ENCODE data around the gene CLINT1.

The CLINT1 gene

DNA sequence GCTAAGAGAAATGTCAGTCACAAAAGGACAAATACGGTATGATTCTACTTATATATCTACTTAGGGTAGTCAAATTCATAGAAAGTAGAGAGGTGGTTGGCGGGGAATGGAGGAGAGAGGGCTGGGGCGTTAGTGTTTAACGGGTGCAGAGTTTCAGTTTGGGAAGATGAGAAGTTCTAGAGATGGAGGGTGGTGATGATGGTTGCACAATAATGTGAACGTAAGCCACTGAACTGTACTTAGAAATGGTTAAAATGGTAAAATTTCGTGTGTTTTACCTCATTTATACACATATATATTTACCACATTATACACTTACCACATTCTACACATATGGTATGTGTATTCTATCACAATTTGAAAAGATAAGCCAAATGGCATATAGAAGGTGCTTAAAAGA is 79.7 kb downstream of the CLINT1 start:
- Histone ChIP-seq H2BK120ac (ENCODE audit: low read depth, low read length) (no peak overlapping the region), H3K4me2 (ENCODE audit: insufficient read depth, low read length, poor library complexity, severe bottlenecking) (no peak overlapping the region), H3K79me1 (ENCODE audit: low read depth, low read length) (no peaks in the 10 kb centered on the region), H4K91ac (ENCODE audit: low read depth, low read length, poor library complexity) (no peak overlapping the region), H3K27me3 (ENCODE audit: control insufficient read depth in 3 of 3, insufficient read depth in 3 of 3, low read depth in 1 of 3, low read length in 3 of 3) (no peaks in the 10 kb centered on the region), H3K14ac (ENCODE audit: low read length) (no peak overlapping the region), H2BK15ac (ENCODE audit: low read length) (no peak overlapping the region), H4K8ac (ENCODE audit: low read depth, low read length) (no peak overlapping the region), H3K4me1 (ENCODE audit: control insufficient read depth in 2 of 2, insufficient read depth in 1 of 2, low read depth in 1 of 2, low read length in 2 of 2) (no peaks in the 10 kb centered on the region), H3K9me3 (replicated peaks in 1 of 2; ENCODE audit: control insufficient read depth in 2 of 2, insufficient read depth in 1 of 2, low read depth in 1 of 2, low read length in 2 of 2) (peaks cover 0 to 2% of the 10 kb centered on the region in 2 donors), H2AK5ac (ENCODE audit: low read depth, low read length) (no peak overlapping the region), H2BK12ac (ENCODE audit: low read length) (no peak overlapping the region), H3K4me3 (ENCODE audit: low read length in 2 of 2) (no peak overlapping the region), H3K27ac (replicated peaks; ENCODE audit: low read length) (no peak overlapping the region), H3K9ac (ENCODE audit: low read depth, low read length, poor library complexity) (no peak overlapping the region), H3K4ac (ENCODE audit: low read length) (no peak overlapping the region), H2AFZ (ENCODE audit: low read length) (no peak overlapping the region), H3K23ac (ENCODE audit: low read depth, low read length, poor library complexity) (no peak overlapping the region), H3K18ac (ENCODE audit: low read length) (no peak overlapping the region), H3K36me3 (replicated peaks in 1 of 2; ENCODE audit: control insufficient read depth in 2 of 2, insufficient read depth in 2 of 2, low read length in 2 of 2) (peaks cover 0 to 10% of the 10 kb centered on the region in 2 donors), H2BK5ac (ENCODE audit: low read length) (no peak overlapping the region)
- no CpG with 5 or more reads among the region's 6 CpGs for WGBS, 2 donors (ENCODE audit: extremely low coverage in 2 of 2, insufficient read length in 2 of 2, insufficient replicate concordance in 1 of 2)
- no peak for DNase-seq (ENCODE audit: low spot score)

DNA sequence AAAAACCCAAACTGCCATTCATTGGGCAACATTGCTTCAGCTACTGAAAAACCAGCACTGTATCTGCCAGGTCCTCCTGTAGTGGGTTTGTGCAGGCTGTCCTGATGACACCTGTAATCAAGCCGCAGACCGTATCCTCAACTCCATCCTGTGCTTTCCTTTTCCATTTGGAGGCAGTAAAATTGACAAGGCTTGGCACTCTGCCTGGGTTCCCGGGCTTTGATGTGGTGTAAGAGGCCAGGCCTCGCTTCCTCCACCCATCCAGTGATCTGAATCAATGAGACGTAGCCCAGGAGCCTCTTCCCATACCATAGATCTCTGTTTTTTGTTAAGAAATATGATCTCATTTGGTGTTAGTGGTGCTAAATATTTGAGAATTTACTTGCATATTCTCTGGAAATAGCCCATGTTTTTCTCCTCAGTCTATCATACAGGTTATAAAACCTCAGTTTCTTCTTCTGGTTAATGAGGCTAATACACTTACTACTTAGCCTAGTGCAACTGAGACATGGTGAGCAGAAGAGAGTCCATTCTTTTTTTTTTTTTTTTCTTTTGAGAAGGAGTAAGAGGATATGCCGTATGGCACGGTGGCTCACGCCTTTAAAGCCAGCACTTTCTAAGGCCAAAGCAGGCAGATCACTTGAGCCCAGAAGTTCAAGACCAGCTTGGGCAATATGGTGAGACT is 80.7 kb downstream of the CLINT1 start:
- H3K4me1 ChIP-seq (ENCODE audit: control insufficient read depth in 2 of 2, insufficient read depth in 1 of 2, low read depth in 1 of 2, low read length in 2 of 2), result no peaks in the 10 kb centered on the region
- H2BK5ac ChIP-seq (ENCODE audit: low read length), result no peak overlapping the region
- no peaks in the 10 kb centered on the region for H3K27me3 ChIP-seq (ENCODE audit: control insufficient read depth in 3 of 3, insufficient read depth in 3 of 3, low read depth in 1 of 3, low read length in 3 of 3)
- H3K27ac ChIP-seq (replicated peaks; ENCODE audit: low read length), result no peak overlapping the region
- H4K91ac ChIP-seq (ENCODE audit: low read depth, low read length, poor library complexity), result no peak overlapping the region
- H3K4me2 ChIP-seq (ENCODE audit: insufficient read depth, low read length, poor library complexity, severe bottlenecking), result no peak overlapping the region
- H3K18ac ChIP-seq (ENCODE audit: low read length), result no peak overlapping the region
- no peak overlapping the region for H2AK5ac ChIP-seq (ENCODE audit: low read depth, low read length)
- H2AFZ ChIP-seq (ENCODE audit: low read length), result no peak overlapping the region
- peak overlapping the region in 1 of 2 donors; percentile 30 for H3K4me3 ChIP-seq (ENCODE audit: low read length in 2 of 2)
- H3K4ac ChIP-seq (ENCODE audit: low read length), result no peak overlapping the region
- no peak overlapping the region for H2BK12ac ChIP-seq (ENCODE audit: low read length)
- no peak overlapping the region for H3K9ac ChIP-seq (ENCODE audit: low read depth, low read length, poor library complexity)
- peaks cover 0 to 2% of the 10 kb centered on the region in 2 donors for H3K9me3 ChIP-seq (replicated peaks in 1 of 2; ENCODE audit: control insufficient read depth in 2 of 2, insufficient read depth in 1 of 2, low read depth in 1 of 2, low read length in 2 of 2)
- no peak overlapping the region for H3K14ac ChIP-seq (ENCODE audit: low read length)
- WGBS, 2 donors (ENCODE audit: extremely low coverage in 2 of 2, insufficient read length in 2 of 2, insufficient replicate concordance in 1 of 2), result no CpG with 5 or more reads among the region's 8 CpGs
- no peak overlapping the region for H4K8ac ChIP-seq (ENCODE audit: low read depth, low read length)
- H3K23ac ChIP-seq (ENCODE audit: low read depth, low read length, poor library complexity), result no peak overlapping the region
- H2BK120ac ChIP-seq (ENCODE audit: low read depth, low read length), result no peak overlapping the region
- no peak for DNase-seq (ENCODE audit: low spot score)
- H3K36me3 ChIP-seq (replicated peaks in 1 of 2; ENCODE audit: control insufficient read depth in 2 of 2, insufficient read depth in 2 of 2, low read length in 2 of 2), result peaks cover 0 to 3% of the 10 kb centered on the region in 2 donors
- H2BK15ac ChIP-seq (ENCODE audit: low read length), result no peak overlapping the region
- no peaks in the 10 kb centered on the region for H3K79me1 ChIP-seq (ENCODE audit: low read depth, low read length)

DNA sequence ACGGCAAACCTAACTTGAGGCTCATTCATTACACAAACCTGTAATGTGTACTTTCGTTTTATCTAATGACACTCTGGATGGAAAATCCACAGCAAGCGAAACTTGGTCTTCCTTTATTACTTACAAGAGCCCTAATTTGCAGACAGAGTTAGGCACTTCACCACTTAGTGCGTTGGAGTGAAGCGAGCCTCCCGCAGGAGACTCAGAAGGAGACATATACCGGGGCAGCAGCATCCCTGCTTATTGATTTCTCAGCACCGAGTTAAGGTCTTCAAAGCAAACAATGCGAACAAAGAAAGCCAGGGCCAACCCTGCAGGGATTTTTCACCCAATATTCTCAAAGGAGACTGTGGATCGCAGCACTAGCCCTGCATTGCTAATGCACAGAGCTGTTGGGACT is 86.8 kb downstream of the CLINT1 start:
- Histone ChIP-seq H2AFZ (ENCODE audit: low read length) (peak overlapping the region; percentile 41), H3K4ac (ENCODE audit: low read length) (no peak overlapping the region), H3K4me2 (ENCODE audit: insufficient read depth, low read length, poor library complexity, severe bottlenecking) (no peak overlapping the region), H3K18ac (ENCODE audit: low read length) (no peak overlapping the region), H3K79me1 (ENCODE audit: low read depth, low read length) (no peaks in the 10 kb centered on the region), H2BK15ac (ENCODE audit: low read length) (no peak overlapping the region), H3K4me3 (ENCODE audit: low read length in 2 of 2) (no peak overlapping the region), H2BK12ac (ENCODE audit: low read length) (no peak overlapping the region), H3K9me3 (replicated peaks in 1 of 2; ENCODE audit: control insufficient read depth in 2 of 2, insufficient read depth in 1 of 2, low read depth in 1 of 2, low read length in 2 of 2) (no peaks in the 10 kb centered on the region), H4K91ac (ENCODE audit: low read depth, low read length, poor library complexity) (no peak overlapping the region), H3K27me3 (ENCODE audit: control insufficient read depth in 3 of 3, insufficient read depth in 3 of 3, low read depth in 1 of 3, low read length in 3 of 3) (no peaks in the 10 kb centered on the region), H4K8ac (ENCODE audit: low read depth, low read length) (no peak overlapping the region), H3K27ac (replicated peaks; ENCODE audit: low read length) (no peak overlapping the region), H3K14ac (ENCODE audit: low read length) (no peak overlapping the region), H3K4me1 (ENCODE audit: control insufficient read depth in 2 of 2, insufficient read depth in 1 of 2, low read depth in 1 of 2, low read length in 2 of 2) (no peaks in the 10 kb centered on the region), H2BK5ac (ENCODE audit: low read length) (no peak overlapping the region), H2BK120ac (ENCODE audit: low read depth, low read length) (no peak overlapping the region), H3K9ac (ENCODE audit: low read depth, low read length, poor library complexity) (no peak overlapping the region), H3K23ac (ENCODE audit: low read depth, low read length, poor library complexity) (no peak overlapping the region), H3K36me3 (replicated peaks in 1 of 2; ENCODE audit: control insufficient read depth in 2 of 2, insufficient read depth in 2 of 2, low read length in 2 of 2) (no peaks in the 10 kb centered on the region), H2AK5ac (ENCODE audit: low read depth, low read length) (no peak overlapping the region)
- WGBS, 2 donors (ENCODE audit: extremely low coverage in 2 of 2, insufficient read length in 2 of 2, insufficient replicate concordance in 1 of 2), result no CpG with 5 or more reads among the region's 10 CpGs
- DNase-seq (ENCODE audit: low spot score), result no peak

DNA sequence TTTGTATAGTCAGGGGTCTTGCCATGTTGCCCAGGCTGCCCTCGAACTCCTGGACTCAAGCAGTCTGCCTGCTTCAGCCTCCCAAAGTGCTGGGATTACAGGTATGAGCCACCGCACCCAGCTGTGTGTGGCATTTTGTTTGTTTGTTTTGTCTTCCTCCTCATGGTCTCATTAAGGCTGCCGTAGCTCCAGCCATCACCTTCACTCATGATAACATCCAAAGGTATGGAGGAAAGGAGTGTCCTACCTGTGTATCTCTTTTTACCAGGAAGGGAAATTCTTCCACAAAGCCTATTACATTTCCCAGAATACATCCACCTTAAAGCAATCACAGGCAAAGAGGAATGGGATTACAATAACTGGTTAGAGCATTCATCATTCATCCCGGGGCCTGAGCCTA is 88.3 kb downstream of the CLINT1 start:
- Histone ChIP-seq H3K36me3 (replicated peaks in 1 of 2; ENCODE audit: control insufficient read depth in 2 of 2, insufficient read depth in 2 of 2, low read length in 2 of 2) (no peaks in the 10 kb centered on the region), H4K91ac (ENCODE audit: low read depth, low read length, poor library complexity) (no peak overlapping the region), H3K14ac (ENCODE audit: low read length) (no peak overlapping the region), H2BK120ac (ENCODE audit: low read depth, low read length) (no peak overlapping the region), H3K27me3 (ENCODE audit: control insufficient read depth in 3 of 3, insufficient read depth in 3 of 3, low read depth in 1 of 3, low read length in 3 of 3) (no peaks in the 10 kb centered on the region), H3K23ac (ENCODE audit: low read depth, low read length, poor library complexity) (no peak overlapping the region), H2BK12ac (ENCODE audit: low read length) (no peak overlapping the region), H4K8ac (ENCODE audit: low read depth, low read length) (no peak overlapping the region), H3K18ac (ENCODE audit: low read length) (no peak overlapping the region), H3K9me3 (replicated peaks in 1 of 2; ENCODE audit: control insufficient read depth in 2 of 2, insufficient read depth in 1 of 2, low read depth in 1 of 2, low read length in 2 of 2) (no peaks in the 10 kb centered on the region), H2AFZ (ENCODE audit: low read length) (no peak overlapping the region), H2AK5ac (ENCODE audit: low read depth, low read length) (no peak overlapping the region), H3K4me3 (ENCODE audit: low read length in 2 of 2) (no peak overlapping the region), H2BK15ac (ENCODE audit: low read length) (no peak overlapping the region), H3K27ac (replicated peaks; ENCODE audit: low read length) (no peak overlapping the region), H3K4ac (ENCODE audit: low read length) (no peak overlapping the region), H3K4me2 (ENCODE audit: insufficient read depth, low read length, poor library complexity, severe bottlenecking) (no peak overlapping the region), H3K79me1 (ENCODE audit: low read depth, low read length) (no peaks in the 10 kb centered on the region), H3K9ac (ENCODE audit: low read depth, low read length, poor library complexity) (no peak overlapping the region), H3K4me1 (ENCODE audit: control insufficient read depth in 2 of 2, insufficient read depth in 1 of 2, low read depth in 1 of 2, low read length in 2 of 2) (no peaks in the 10 kb centered on the region), H2BK5ac (ENCODE audit: low read length) (no peak overlapping the region)
- no CpG with 5 or more reads among the region's 4 CpGs for WGBS, 2 donors (ENCODE audit: extremely low coverage in 2 of 2, insufficient read length in 2 of 2, insufficient replicate concordance in 1 of 2)
- no peak for DNase-seq (ENCODE audit: low spot score)

All from neuronal stem cell (in vitro differentiated cells).